NCI-H748 (cell line): ENCODE results near the gene HMGN4.
"Not testable (repeated sequence)": the region's sequence is repeated elsewhere in the genome, so short reads cannot be mapped to it uniquely, and the experiment has no call there.

ENCODE experiments used
- DNase-seq: peaks from one replicate; lab custom pipeline; 2025; ENCODE audit not compliant: unreplicated experiment; lab: John Stamatoyannopoulos, UW

HMGN4 gene

DNA sequence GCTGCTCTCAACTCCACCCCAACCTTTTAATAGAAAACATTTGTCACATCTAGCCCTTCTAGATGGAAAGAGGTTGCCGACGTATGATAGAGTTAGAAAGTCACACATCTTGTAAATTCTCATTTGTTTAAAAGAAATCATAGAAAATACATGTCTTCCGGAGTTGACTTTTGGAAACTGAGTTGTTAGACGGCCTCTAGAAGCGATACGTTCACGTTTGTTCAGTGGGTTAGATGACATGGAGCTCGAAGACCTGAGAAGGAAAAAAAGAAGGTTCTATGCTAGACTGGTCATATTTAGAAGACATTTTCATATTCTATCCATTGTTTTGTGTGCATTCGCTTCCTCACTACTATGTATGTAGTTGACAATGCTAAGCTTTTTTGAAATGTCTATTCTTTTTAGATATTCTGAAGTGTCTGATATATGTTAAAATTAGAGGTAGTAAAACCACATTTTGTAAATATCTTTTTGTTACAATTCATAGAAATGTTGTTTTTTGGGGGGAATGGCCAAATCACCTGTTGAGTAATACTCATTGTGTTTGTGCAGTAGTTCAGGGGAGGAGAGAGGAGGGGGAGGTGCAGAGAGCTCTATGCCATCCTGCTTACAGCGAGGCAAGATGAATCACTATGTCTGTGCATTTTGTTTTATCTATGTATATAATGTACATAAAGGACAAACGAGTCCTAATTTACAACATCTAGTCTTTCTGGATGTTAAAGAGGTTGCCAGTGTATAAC lies 15.5 kb upstream of the HMGN4 start:
- peak; percentile 46 for DNase-seq

DNA sequence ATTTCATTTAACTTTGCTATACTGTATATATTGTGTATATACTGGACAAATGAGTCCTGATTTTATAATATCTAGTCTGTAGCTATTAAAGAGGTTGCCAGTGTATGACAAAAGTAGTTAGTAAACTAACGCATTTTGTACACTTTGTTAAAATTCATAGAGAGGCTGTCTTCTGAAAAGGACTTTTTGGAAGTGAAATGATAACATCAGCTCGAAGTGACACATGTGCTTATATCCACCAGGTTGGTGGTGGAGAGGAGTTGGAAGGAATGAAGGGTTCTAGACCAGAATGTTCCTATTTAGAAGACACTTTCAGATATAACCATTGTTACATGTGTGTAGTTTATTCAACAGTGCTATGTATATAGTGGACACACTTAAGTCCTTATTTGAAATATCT lies 13.9 kb upstream of the HMGN4 start:
- not testable (repeated sequence) for DNase-seq

DNA sequence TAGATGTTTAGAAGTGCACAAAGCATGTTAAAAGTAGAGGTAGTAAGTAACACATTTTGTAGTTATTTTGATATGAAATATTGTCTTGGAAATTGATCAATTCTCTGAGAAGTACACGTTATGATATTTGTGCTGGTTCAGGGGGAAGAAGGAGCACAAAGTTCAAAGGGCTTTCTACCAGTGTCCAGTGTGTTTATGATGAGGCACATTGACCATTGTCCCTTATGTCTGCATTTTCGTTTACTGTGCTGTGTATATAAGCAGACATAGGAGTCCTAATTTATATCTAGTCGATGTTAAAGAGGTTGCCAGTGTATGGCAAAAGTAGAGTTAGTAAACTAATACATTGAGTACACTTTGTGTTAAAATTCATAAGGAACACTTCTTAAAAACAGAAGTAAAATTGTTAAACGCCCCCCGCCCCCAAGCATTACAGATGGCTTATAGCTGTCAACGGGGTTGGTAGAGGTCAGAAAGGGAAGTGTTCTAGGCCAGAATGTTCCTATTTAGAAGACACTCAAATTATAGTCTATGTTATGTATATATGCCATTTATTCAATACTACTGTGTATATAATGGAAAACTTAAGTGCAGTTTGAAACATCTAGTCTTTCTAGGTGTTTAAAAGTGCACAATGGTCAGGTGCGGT lies 13.3 kb upstream of the HMGN4 start:
- no peak for DNase-seq

DNA sequence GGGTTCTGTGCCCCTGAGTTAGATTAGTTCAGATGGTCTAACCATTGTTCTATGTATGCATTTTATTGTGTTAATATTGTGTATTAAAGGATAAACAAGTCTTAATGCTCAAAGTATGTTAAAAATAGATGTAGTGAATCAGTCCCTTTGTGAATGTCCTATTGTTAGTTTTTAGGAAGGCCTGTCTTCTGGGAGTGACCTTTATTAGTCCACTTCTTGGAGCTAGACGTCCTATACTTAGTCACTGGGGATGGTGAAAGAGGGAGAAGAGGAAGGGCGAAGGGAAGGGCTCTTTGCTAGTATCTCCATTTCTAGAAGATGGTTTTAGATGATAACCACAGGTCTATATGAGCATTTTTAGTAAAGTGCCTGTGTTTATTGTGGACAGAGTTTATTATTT lies 12.3 kb upstream of the HMGN4 start:
- no peak for DNase-seq

GRCh38 chr6:26526928-26527327 lies 11.2 kb upstream of the HMGN4 start:
- no peak for DNase-seq

GRCh38 chr6:26530203-26530602 lies 8.0 kb upstream of the HMGN4 start:
- no peak for DNase-seq

- no peak for DNase-seq
These were observed 6.3 kb upstream of the HMGN4 start for GRCh38 chr6:26531897-26532296.

DNA sequence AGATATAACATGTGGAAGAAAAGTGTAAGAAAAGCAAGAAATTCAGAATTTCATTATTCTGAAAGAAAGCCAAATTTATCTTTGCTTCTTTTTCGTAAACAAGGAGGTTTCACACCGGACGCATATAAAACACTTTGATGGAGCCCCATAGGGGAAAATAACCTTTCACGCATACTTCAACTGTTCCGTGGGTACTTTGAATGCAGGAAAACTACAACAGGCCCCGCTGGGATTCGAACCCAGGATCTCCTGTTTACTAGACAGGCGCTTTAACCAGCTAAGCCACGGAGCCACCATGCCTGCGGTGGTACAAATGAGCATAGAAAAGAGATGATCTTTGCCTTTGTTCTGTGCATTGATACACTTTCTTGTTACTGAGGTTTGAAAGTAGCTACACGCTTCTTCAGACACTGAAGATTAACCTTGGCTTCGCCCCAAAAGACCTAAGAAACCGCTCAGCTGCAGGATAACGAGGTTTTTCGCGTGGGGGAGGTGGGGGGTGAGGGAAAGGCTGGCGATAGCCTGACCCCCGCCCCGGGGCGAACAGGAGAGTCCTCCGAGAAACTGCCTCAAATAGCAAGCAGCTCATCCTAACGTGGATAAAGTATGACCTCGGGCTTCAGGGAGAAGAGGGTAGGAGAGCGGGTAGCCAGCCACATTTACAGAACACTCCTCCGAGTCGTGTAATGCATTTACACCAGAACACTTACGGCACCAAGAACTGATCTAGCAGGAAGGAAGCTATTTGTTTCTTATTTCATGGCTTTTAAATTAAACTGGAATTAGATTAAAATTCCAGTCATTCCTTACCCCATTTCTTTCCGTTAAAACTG lies 5.3 kb upstream of the HMGN4 start:
- DNase-seq, result peak; percentile 93

GRCh38 chr6:26533532-26533931 lies 4.6 kb upstream of the HMGN4 start:
- no peak for DNase-seq

DNA sequence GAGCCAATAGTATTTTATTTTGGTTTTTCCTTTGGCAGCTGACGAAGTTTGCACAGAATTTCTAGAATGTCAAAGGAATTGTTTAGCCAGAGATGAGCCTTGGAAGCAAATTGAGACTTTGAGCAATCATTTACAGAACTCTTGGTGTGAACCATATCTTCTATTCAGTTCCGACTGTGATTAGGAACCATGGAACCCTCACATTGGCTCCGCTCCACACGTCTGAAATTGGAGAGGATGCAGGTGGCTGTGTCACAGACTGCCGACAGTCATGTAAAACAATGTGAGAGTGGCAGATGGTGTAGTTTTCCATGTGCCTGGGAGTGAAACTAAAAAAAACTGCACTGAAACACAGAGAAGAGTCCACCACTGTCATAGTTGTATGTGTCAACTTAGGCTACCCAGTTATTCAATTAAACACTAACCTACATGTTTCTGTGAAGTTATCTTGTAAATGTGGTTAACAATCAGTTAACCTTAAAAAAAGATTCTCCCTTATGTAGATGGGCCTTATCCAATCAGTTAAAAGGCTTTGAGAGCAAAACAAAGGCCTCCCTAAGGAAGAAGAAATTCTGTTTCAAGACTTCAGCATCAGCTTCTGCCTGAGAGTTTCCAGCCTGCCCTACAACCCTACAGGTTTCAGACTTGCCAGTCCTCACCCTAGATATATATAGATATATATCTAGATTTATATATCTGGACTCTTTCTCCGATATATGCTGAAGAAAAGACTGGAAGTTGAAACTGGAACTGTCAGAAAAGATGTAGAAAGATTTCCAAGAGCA lies 3.3 kb upstream of the HMGN4 start:
- no peak for DNase-seq

GRCh38 chr6:26536571-26537159 lies 1.5 kb upstream of the HMGN4 start:
- DNase-seq, result peak; percentile 71

DNA sequence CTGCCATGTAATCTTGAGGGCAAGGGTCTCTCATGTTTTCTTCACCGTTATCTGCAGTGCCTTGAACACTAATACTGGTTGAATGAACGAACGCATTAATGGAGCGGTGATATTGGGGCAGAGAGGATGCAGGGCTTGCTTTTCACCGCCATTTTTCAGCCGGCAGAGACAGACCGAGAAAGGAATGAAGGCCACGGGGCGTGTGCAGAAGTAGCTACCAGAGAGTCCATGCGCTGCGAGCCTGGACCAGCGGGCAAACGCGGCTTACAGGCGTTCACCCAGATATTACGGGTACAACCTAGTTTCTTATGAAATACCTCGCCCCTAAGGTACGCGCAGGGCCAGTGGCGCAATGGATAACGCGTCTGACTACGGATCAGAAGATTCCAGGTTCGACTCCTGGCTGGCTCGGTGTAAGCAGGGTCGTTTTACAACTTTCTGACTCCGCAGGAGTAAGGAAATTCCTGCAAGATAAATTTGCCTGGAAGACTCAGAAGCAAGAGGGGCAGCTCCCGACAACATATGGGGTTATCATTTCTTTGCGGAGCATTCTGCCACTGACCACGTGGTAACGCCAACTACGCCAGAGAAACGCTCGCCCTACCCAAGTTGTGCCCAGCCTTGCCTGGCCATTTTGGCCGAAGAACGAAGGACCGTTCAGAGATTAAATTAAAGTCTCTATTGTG lies 863 bp upstream of the HMGN4 start:
- DNase-seq, result peak; percentile 99

DNA sequence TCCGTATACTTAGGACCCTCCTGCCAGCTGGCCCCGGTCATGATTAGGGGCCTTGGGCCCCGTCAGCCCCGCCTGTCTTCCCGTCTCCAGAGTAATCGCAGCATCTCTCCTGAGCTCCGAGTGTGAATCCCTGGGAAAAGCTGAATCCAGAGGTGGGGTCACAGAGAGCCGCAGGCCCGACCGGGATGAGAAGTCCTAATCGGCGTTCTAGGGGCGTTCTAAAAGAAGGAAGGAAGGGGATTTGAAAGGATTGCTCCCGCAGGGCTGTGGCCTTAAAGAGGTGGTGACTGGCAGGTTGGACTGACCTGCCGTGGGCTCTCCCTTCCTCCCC lies 371 bp downstream of the HMGN4 start:
- peak; percentile 80 for DNase-seq

- DNase-seq, result no peak
These were observed 977 bp downstream of the HMGN4 start for GRCh38 chr6:26539071-26539615.

DNA sequence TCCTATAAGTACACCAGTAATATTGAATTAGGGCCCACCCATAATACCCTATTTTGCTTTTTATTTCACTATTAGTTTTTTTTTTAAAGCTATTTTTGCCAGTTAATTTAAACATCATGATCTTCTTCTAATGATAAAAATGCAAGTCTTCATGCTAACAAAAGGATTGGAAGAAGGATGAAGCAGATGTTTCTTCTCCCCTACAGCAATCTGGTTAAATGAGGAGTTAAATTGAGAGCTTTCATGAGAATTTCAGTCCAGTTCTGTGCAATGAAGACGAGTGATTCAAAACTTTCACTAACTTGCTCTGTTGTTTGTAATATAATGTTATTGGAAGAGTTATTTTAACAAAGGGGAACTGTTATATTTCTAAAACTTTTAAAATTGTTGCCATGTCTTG lies 3.4 kb downstream of the HMGN4 start:
- no peak for DNase-seq

GRCh38 chr6:26543953-26544352 lies 5.8 kb downstream of the HMGN4 start:
- DNase-seq, result peak; percentile 26

- DNase-seq, result peak; percentile 69
These were observed 6.3 kb downstream of the HMGN4 start for GRCh38 chr6:26544473-26544872.

DNA sequence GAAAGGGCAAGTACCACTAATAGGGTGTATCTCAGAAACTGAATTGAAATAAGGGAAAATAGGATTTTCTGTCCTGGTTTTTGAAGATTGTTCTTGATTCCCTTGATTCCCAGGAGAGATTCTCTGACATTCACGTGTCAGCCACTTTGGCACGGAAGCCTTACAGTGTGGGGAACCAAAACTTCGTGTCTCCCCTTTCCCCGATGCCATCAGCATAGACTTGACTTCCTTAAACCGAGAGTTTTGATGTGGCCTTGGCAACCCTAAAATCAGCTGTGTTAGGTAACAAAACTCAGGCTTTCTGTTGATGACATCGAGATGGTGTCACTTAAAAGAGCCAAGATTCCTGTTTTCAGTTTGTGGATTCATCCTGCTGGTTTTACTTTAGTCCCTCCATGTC lies 7.5 kb downstream of the HMGN4 start:
- DNase-seq, result no peak

- DNase-seq, result not testable (repeated sequence)
These were observed 9.2 kb downstream of the HMGN4 start for GRCh38 chr6:26547363-26547762.
